ENCODE data around the gene COL18A1. TPM values are rescaled to one million over a fixed set of nuclear protein-coding genes. Genes with fewer than 3 reads are reported as not detected.

The COL18A1 gene
- polyA plus RNA-seq, 1 of the 3 experiments (the other 2 are of a cell fraction), result 118 TPM

DNA sequence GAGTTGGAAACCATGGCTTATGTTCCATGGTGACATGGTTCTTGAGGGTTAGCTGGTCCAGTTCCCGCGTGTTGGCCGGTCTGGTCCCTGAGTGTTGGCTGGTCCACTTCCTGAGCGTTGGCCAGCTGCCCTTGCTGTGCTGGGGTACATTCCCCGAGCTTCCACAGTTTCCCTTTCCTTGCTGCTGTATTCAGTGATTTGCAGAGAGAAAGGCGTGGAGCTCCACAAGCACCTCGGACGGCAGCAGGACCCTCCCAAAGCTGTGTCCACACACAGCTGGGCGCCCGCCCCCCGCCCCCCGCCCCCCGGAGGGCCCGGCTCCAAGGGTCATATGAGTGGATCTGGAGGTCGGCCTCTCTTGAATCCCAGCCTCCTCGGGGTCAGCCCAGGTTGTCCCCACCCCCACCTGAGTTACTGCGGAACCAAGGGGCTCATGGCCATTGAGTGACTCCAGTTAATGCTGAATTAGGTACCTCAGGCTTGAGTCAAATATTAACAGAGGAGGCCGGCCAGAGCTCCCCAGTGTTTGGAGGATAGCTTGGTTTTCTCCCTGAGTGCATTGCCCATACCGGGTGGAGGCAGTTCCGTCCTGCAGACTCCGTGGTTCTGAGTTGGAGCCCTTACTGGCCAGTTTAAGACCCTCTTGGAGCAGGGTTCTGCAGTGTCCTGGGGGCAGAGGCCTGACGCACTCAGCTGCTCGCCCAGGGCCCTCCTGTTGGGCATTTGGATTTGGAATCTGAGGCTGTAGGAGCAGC, 18.4 kb downstream of the COL18A1 start:
- H2AFZ ChIP-seq (ENCODE audit: low read depth), result no peak overlapping the region
- 93% methylated on average over 13 of the region's 23 CpGs for WGBS (ENCODE audit: low lambda C conversion rate)
- peaks cover 96% of the 10 kb centered on the region for H4K20me1 ChIP-seq (ENCODE audit: insufficient read depth)
- ChIA-PET CTCF (interaction anchor here (0.6 to 2.7 kb wide), 6 partner anchors 17 to 286 kb away, joined by 3 to 9 read pairs (median 5); no protein-coding TSS in a partner anchor), POLR2A (no interaction called here)
- H3K36me3 ChIP-seq (replicated peaks in 1 of 2; ENCODE audit: control insufficient read depth in 1 of 2, insufficient read depth in 2 of 2, low read length in 1 of 2), result no peaks in the 10 kb centered on the region
- no peaks in the 10 kb centered on the region for H3K9me3 ChIP-seq
- H3F3A ChIP-seq (replicated peaks; ENCODE audit: insufficient read depth), result no peaks in the 10 kb centered on the region
- H3K27ac ChIP-seq (ENCODE audit: low read depth in 2 of 2, low read length in 1 of 2), result no peak overlapping the region
- H3K4me1 ChIP-seq (ENCODE audit: control insufficient read depth in 1 of 2, insufficient read depth in 2 of 2, low read depth in 1 of 2, low read length in 1 of 2), result peaks cover 12 to 21% of the 10 kb centered on the region in 2 experiments; a peak in 2 of 4 replicates
- H3K9me2 ChIP-seq, result no peaks in the 10 kb centered on the region
- no peaks in the 10 kb centered on the region for H3K27me3 ChIP-seq (ENCODE audit: insufficient read depth)
- H3K4me2 ChIP-seq, result no peak overlapping the region
- TF ChIP-seq EP300 (IDR thresholded peaks at IDR 0.05; ENCODE audit: borderline replicate concordance in 1 of 2, low read depth in 1 of 2, low read length in 1 of 2), result no peak
- TF ChIP-seq, protein P1, sequence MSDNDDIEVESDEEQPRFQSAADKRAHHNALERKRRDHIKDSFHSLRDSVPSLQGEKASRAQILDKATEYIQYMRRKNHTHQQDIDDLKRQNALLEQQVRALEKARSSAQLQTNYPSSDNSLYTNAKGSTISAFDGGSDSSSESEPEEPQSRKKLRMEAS (IDR thresholded peaks at IDR 0.05; ENCODE audit: low read depth), result no peak
- TF ChIP-seq TCF12 (IDR thresholded peaks at IDR 0.05), result no peak
- no peak for TF ChIP-seq RFX5 (IDR thresholded peaks at IDR 0.05; ENCODE audit: low read length)
- no peak for TF ChIP-seq RXRA (IDR thresholded peaks at IDR 0.05; ENCODE audit: borderline replicate concordance, low read depth)
- no peak for TF ChIP-seq YY1 (IDR thresholded peaks at IDR 0.05; ENCODE audit: low read depth)
- TF ChIP-seq RCOR1 (IDR thresholded peaks at IDR 0.05; ENCODE audit: low read length), result no peak
- no peak overlapping the region for H3K4me3 ChIP-seq (ENCODE audit: low read depth in 2 of 2, low read length in 1 of 2)
- H3K9ac ChIP-seq, result no peak overlapping the region
- H3K79me2 ChIP-seq (ENCODE audit: insufficient read depth), result peaks cover 91% of the 10 kb centered on the region
- no peak for DNase-seq

DNA sequence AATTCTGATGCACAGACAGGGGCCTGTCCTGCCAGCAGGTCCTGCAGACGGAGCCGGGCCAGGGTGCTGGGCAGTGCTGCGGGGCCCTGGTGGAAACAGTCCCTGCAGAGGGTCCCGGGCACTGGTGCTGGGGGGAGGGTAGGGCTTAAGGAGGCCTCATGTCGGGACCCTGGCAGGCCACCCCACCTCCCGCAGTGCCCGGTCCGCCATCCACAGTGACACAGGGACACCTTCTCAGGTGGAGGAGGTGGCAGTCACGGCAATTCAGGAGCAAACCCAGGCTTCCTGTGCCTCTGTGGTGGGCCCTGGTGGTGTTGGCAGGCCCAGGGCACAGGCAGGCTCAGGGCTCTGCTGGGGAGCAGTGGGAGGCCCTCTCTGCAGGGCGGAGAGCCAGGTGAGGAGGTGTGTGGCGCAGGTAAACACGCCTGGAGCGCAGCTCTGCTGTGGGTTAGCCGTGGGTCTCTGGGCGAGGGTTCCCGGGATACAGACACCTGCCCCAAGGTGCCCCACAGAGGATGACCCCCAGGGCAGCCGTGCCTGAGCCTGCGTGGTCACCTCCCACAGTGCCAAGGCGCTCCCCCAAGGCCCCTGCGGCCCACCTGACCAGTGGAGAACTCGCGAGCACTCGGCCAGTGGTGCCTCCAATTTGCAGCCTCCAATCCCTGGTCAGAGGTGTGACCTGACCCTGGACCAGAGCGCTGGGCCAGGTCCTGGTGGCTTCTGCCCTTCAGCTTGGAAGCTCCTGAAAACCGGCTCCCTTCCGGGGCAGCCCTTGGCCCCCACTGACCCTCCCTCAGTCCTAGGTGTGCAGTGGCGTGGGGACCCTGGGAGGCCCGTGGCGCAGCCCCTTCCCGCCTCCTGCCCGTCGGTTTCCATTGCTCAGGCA, 19.2 kb downstream of the COL18A1 start:
- no peak overlapping the region for H3K4me2 ChIP-seq
- H3K27ac ChIP-seq (ENCODE audit: low read depth in 2 of 2, low read length in 1 of 2), result no peak overlapping the region
- POLR2A ChIA-PET, result no interaction called here
- H3K9me2 ChIP-seq, result no peaks in the 10 kb centered on the region
- 95% methylated on average over 8 of the region's 32 CpGs for WGBS (ENCODE audit: low lambda C conversion rate)
- H4K20me1 ChIP-seq (ENCODE audit: insufficient read depth), result peaks cover 95% of the 10 kb centered on the region
- DNase-seq, result no peak
- no peaks in the 10 kb centered on the region for H3F3A ChIP-seq (replicated peaks; ENCODE audit: insufficient read depth)
- H3K36me3 ChIP-seq (replicated peaks in 1 of 2; ENCODE audit: control insufficient read depth in 1 of 2, insufficient read depth in 2 of 2, low read length in 1 of 2), result no peaks in the 10 kb centered on the region
- peaks cover 12 to 21% of the 10 kb centered on the region in 2 experiments; a peak in 2 of 4 replicates for H3K4me1 ChIP-seq (ENCODE audit: control insufficient read depth in 1 of 2, insufficient read depth in 2 of 2, low read depth in 1 of 2, low read length in 1 of 2)
- peaks cover 91% of the 10 kb centered on the region for H3K79me2 ChIP-seq (ENCODE audit: insufficient read depth)
- H3K9me3 ChIP-seq, result no peaks in the 10 kb centered on the region
- no peak overlapping the region for H3K9ac ChIP-seq
- CTCF ChIA-PET, result interaction anchor here (1.0 to 2.7 kb wide), 5 partner anchors 54 to 287 kb away, joined by 3 to 9 read pairs (median 6); no protein-coding TSS in a partner anchor
- no peak overlapping the region for H3K4me3 ChIP-seq (ENCODE audit: low read depth in 2 of 2, low read length in 1 of 2)
- no peaks in the 10 kb centered on the region for H3K27me3 ChIP-seq (ENCODE audit: insufficient read depth)
- no peak overlapping the region for H2AFZ ChIP-seq (ENCODE audit: low read depth)
- TF ChIP-seq GABPA (IDR thresholded peaks at IDR 0.05; ENCODE audit: low read depth) (no peak), TCF12 (IDR thresholded peaks at IDR 0.05) (no peak), JUND (IDR thresholded peaks at IDR 0.05) (no peak), FOSL2 (IDR thresholded peaks at IDR 0.05; ENCODE audit: borderline replicate concordance, low read depth) (no peak), MEF2A (IDR thresholded peaks at IDR 0.05; ENCODE audit: borderline replicate concordance, low read depth) (no peak), CHD2 (IDR thresholded peaks at IDR 0.05; ENCODE audit: low read length, partially characterized antibody) (no peak), EZH2phosphoT487 (IDR thresholded peaks at IDR 0.05; ENCODE audit: borderline replicate concordance, low read depth) (no peak), MXI1 (IDR thresholded peaks at IDR 0.05; ENCODE audit: low read depth, low read length) (no peak)
- TF ChIP-seq, protein P2, sequence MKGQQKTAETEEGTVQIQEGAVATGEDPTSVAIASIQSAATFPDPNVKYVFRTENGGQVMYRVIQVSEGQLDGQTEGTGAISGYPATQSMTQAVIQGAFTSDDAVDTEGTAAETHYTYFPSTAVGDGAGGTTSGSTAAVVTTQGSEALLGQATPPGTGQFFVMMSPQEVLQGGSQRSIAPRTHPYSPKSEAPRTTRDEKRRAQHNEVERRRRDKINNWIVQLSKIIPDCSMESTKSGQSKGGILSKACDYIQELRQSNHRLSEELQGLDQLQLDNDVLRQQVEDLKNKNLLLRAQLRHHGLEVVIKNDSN (IDR thresholded peaks at IDR 0.05; ENCODE audit: borderline replicate concordance, low read depth), result no peak
- TF ChIP-seq, protein P3, sequence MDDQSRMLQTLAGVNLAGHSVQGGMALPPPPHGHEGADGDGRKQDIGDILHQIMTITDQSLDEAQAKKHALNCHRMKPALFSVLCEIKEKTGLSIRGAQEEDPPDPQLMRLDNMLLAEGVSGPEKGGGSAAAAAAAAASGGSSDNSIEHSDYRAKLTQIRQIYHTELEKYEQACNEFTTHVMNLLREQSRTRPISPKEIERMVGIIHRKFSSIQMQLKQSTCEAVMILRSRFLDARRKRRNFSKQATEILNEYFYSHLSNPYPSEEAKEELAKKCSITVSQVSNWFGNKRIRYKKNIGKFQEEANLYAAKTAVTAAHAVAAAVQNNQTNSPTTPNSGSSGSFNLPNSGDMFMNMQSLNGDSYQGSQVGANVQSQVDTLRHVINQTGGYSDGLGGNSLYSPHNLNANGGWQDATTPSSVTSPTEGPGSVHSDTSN (IDR thresholded peaks at IDR 0.05), result no peak
- TF ChIP-seq, protein P4, sequence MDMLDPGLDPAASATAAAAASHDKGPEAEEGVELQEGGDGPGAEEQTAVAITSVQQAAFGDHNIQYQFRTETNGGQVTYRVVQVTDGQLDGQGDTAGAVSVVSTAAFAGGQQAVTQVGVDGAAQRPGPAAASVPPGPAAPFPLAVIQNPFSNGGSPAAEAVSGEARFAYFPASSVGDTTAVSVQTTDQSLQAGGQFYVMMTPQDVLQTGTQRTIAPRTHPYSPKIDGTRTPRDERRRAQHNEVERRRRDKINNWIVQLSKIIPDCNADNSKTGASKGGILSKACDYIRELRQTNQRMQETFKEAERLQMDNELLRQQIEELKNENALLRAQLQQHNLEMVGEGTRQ (IDR thresholded peaks at IDR 0.05; ENCODE audit: borderline replicate concordance, low read depth, low read length), result no peak
- TF ChIP-seq, protein P5, sequence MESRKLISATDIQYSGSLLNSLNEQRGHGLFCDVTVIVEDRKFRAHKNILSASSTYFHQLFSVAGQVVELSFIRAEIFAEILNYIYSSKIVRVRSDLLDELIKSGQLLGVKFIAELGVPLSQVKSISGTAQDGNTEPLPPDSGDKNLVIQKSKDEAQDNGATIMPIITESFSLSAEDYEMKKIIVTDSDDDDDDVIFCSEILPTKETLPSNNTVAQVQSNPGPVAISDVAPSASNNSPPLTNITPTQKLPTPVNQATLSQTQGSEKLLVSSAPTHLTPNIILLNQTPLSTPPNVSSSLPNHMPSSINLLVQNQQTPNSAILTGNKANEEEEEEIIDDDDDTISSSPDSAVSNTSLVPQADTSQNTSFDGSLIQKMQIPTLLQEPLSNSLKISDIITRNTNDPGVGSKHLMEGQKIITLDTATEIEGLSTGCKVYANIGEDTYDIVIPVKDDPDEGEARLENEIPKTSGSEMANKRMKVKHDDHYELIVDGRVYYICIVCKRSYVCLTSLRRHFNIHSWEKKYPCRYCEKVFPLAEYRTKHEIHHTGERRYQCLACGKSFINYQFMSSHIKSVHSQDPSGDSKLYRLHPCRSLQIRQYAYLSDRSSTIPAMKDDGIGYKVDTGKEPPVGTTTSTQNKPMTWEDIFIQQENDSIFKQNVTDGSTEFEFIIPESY (IDR thresholded peaks at IDR 0.05; ENCODE audit: borderline replicate concordance, low read depth), result no peak
